K562 (cell line): ENCODE results near the gene WDR70. TPM values are rescaled to one million over a fixed set of nuclear protein-coding genes. Genes with fewer than 3 reads are reported as not detected.

Source experiments
- ATAC-seq: fragments of 200-7000 bp; cut with Tn5 transposase; 3 replicates; pipeline ENCODE4 v1.9.1; 2020; ENCODE audit warnings: moderate library complexity
- BruUV-seq: library from RNA; stranded (reverse); fragments of 400-500 nt; replicated peaks from 2 replicates; lab custom pipeline; 2021; lab: Mats Ljungman, UMichigan
- CTCF ChIA-PET: fragments of 300-600 bp; formaldehyde crosslinking; extraction: SDS; loops from one replicate; lab custom pipeline; 2021; ENCODE audit warnings: low intra/inter-chr PET ratio; lab: Yijun Ruan, JAX
- POLR2A ChIA-PET: fragments of 300-600, 350-650 bp; sonication (Branson Sonifier 250); formaldehyde crosslinking; extraction: SDS; loops from one replicate; lab custom pipeline; 2021; ENCODE audit warnings: antibody characterized with exemption, inconsistent platforms; lab: Yijun Ruan, JAX
- DNase-seq, 4 experiments: peaks; one replicate each; pipeline versions ENCODE4 v3.0.0 to v3.0.0-alpha.2; 2011 to 2018; ENCODE audit warnings: low spot score in 3 of 4, mixed read lengths in 3 of 4; ENCODE audit errors: extremely low read depth in 1 of 4
- FAIRE-seq: peaks from 2 replicates; lab custom pipeline; 2011; peaks lifted over from hg19 to GRCh38; lab: Jason Lieb, UNC
- H2AFZ ChIP-seq: 2 replicates; pipeline ENCODE4 v1.6.0; 2011; ENCODE audit warnings: low read depth, low read length, control low read depth, inconsistent platforms
- H3K27ac ChIP-seq: fragments of 200-600 bp; 3 replicates; pipeline ENCODE4 v1.8.0; 2011; ENCODE audit warnings: low read depth, mild to moderate bottlenecking, control low read depth, inconsistent platforms, low read length, moderate library complexity, mixed read lengths; ENCODE audit errors: extremely low read depth
- H3K27me3 ChIP-seq, 2 experiments: fragments of 300-600 bp in 1 of 2; 2 replicates in 1 of 2; 3 replicates in 1 of 2; pipeline versions ENCODE4 v1.6.0 to v1.8.0; 2011; ENCODE audit warnings: inconsistent platforms in 2 of 2, low read length in 2 of 2, mild to moderate bottlenecking in 1 of 2, mixed read lengths in 1 of 2, moderate library complexity in 1 of 2; ENCODE audit not compliant: control insufficient read depth in 2 of 2, insufficient read depth in 2 of 2
- H3K36me3 ChIP-seq: fragments of 300-600 bp; 3 replicates; pipeline ENCODE4 v1.8.0; 2011; ENCODE audit warnings: mild to moderate bottlenecking, low read length, inconsistent platforms; ENCODE audit not compliant: control insufficient read depth, insufficient read depth
- H3K4me1 ChIP-seq, 2 experiments: fragments of 200-600 bp in 1 of 2; replicated peaks in 1 of 2; 2 replicates in 1 of 2; 3 replicates in 1 of 2; pipeline versions ENCODE4 v1.5.1 to v1.8.0; 2011; ENCODE audit warnings: inconsistent platforms in 2 of 2, low read length in 2 of 2, mild to moderate bottlenecking in 1 of 2, mixed read lengths in 1 of 2, moderate library complexity in 1 of 2; ENCODE audit not compliant: control insufficient read depth in 2 of 2, insufficient read depth in 2 of 2
- H3K4me2 ChIP-seq: 2 replicates; pipeline ENCODE4 v1.6.1; 2011; ENCODE audit warnings: low read length, control low read depth, inconsistent platforms, mixed read lengths; ENCODE audit not compliant: insufficient read depth
- H3K4me3 ChIP-seq: fragments of 200-600 bp; sonication (generic), shearing (Covaris generic); 2 replicates; pipeline ENCODE4 v1.5.1; 2016; ENCODE audit warnings: control low read depth, inconsistent platforms
- H3K79me2 ChIP-seq: fragments of 200-600 bp; 3 replicates; pipeline ENCODE4 v1.8.0; 2011; ENCODE audit warnings: low read length, inconsistent platforms; ENCODE audit not compliant: control insufficient read depth, insufficient read depth
- H3K9ac ChIP-seq, 2 experiments: 2 replicates each; pipeline versions ENCODE4 v1.6.0 to v1.6.1; 2011; ENCODE audit warnings: low read depth in 2 of 2, low read length in 2 of 2, control low read depth in 1 of 2, inconsistent platforms in 1 of 2, mild to moderate bottlenecking in 1 of 2, mixed read lengths in 1 of 2; ENCODE audit not compliant: insufficient read depth in 1 of 2
- H3K9me1 ChIP-seq: one replicate; pipeline ENCODE4 v1.6.0; 2011; ENCODE audit warnings: inconsistent platforms, mild to moderate bottlenecking, low read length, moderate library complexity; ENCODE audit not compliant: control insufficient read depth, insufficient read depth
- H3K9me3 ChIP-seq: replicated peaks from 2 replicates; pipeline ENCODE4 v1.5.1; 2011; ENCODE audit warnings: low read depth, low read length, inconsistent platforms; ENCODE audit not compliant: control insufficient read depth, insufficient read depth
- H4K20me1 ChIP-seq: replicated peaks from 2 replicates; pipeline ENCODE4 v1.6.1; 2011; ENCODE audit warnings: low read length, inconsistent platforms, mixed read lengths; ENCODE audit not compliant: control insufficient read depth, insufficient read depth
- BHLHE40 ChIP-seq: IDR thresholded peaks from 2 replicates; pipeline ENCODE4 v1.6.1; 2011; ENCODE audit warnings: low read length, improper control_type of control experiment
- CEBPG ChIP-seq, 3 experiments: fragments of 200-800 bp in 1 of 3; sonication (Bioruptor generic) in 1 of 3; sonication (generic) in 1 of 3; formaldehyde crosslinking in 1 of 3; IDR thresholded peaks in 2 of 3; conservative IDR thresholded peaks in 1 of 3; 2 replicates each; pipeline versions ENCODE4 v1.6.1 to v1.8.0; 2016 to 2022; ENCODE audit warnings: missing compliant biosample characterization in 2 of 3, missing genetic modification characterization in 2 of 3, mild to moderate bottlenecking in 1 of 3, missing genetic modification reagents in 1 of 3
- MAFF ChIP-seq: IDR thresholded peaks from 2 replicates; pipeline ENCODE4 v1.6.1; 2012; ENCODE audit warnings: low read length, improper control_type of control experiment
- MBD2 ChIP-seq: sonication (generic); IDR thresholded peaks from 2 replicates; pipeline ENCODE4 v1.6.1; 2016; ENCODE audit warnings: low read depth, borderline replicate concordance
- NR2F6 ChIP-seq: fragments of 450-650 bp; formaldehyde crosslinking; IDR thresholded peaks from 2 replicates; pipeline ENCODE4 v1.4.0; 2020; ENCODE audit warnings: mild to moderate bottlenecking
- SRF ChIP-seq, 2 experiments: fragments of 250-450, 450-650 bp in 1 of 2; sonication (Bioruptor Pico) in 1 of 2; sonication (generic) in 1 of 2; formaldehyde crosslinking; IDR thresholded peaks; 2 replicates each; pipeline versions ENCODE4 v1.5.0 to v1.5.1; 2020 to 2022; ENCODE audit warnings: mild to moderate bottlenecking in 1 of 2, missing genetic modification reagents in 1 of 2
- WGBS: fragments of 100-300 bp; shearing (Covaris generic); methylation state at CpG from one replicate; pipeline ENCODE4 v1.1.6; 2016; ENCODE audit warnings: low coverage, mixed read lengths; ENCODE audit not compliant: insufficient coverage; ENCODE audit errors: missing lambda C conversion rate; 5-methylcytosine and 5-hydroxymethylcytosine counted together
- in situ Hi-C: fragments of 300-500 bp; cut with MboI; formaldehyde crosslinking; loops from 4 replicates; pipeline ENCODE4 v1.15.0; 2018; ENCODE audit warnings: inconsistent platforms, mixed read lengths
- intact Hi-C: fragments of 100-400 bp; cut with micrococcal nuclease; formaldehyde crosslinking; loops from 2 replicates; pipeline ENCODE4 v1.14.2; 2022
- polyA plus RNA-seq, 8 experiments: library from polyadenylated mRNA; depleted of rRNA in 4 of 8; stranded (reverse) in 5 of 8; unstranded in 3 of 8; fragments of >200 nt; fragmentation: Nextera tagmentation in 2 of 8; fragmentation: Illumina TruSeq in 1 of 8; extraction: Ambion mirVana in 2 of 8; extraction: Trizol in 1 of 8; gene quantifications; 2 replicates each; pipeline versions ENCODE4 v1.2.1 to v1.2.3, GENCODE V29; 2011 to 2014; ENCODE audit warnings: inconsistent platforms in 1 of 8, missing spikeins in 1 of 8
- total RNA-seq, 7 experiments: library from RNA; depleted of rRNA in 6 of 7; stranded (reverse); fragments of >200 nt in 6 of 7; fragmentation: Illumina TruSeq in 2 of 7; extraction: Trizol in 2 of 7; gene quantifications; 2 replicates each; pipeline versions ENCODE4 v1.2.1 to v1.2.3, GENCODE V29; 2011 to 2021; ENCODE audit warnings: low replicate concordance in 1 of 7
- TF ChIP-seq, protein P1 (sequence below), 2 experiments: IDR thresholded peaks; 2 replicates each; pipeline ENCODE4 v1.6.1; 2012; ENCODE audit warnings: improper control_type of control experiment in 2 of 2, low read depth in 2 of 2, low read length in 2 of 2, borderline replicate concordance in 1 of 2
- TF ChIP-seq, protein P2 (sequence below): IDR thresholded peaks from 2 replicates; pipeline ENCODE4 v1.6.1; 2016; ENCODE audit warnings: missing genetic modification characterization, missing compliant biosample characterization
- TF ChIP-seq, protein P3 (sequence below), 2 experiments: fragments of 200-800 bp in 1 of 2; sonication (Bioruptor generic) in 1 of 2; sonication (generic) in 1 of 2; formaldehyde crosslinking in 1 of 2; IDR thresholded peaks in 1 of 2; conservative IDR thresholded peaks in 1 of 2; 2 replicates each; pipeline versions ENCODE4 v1.5.0 to v1.6.1; 2016 to 2020; ENCODE audit warnings: missing compliant biosample characterization in 1 of 2, missing genetic modification characterization in 1 of 2, missing genetic modification reagents in 1 of 2
- TF ChIP-seq, protein P4 (sequence below): fragments of 150-350 bp; conservative IDR thresholded peaks from 2 replicates; pipeline ENCODE4 v1.6.1; 2014; ENCODE audit warnings: low read length

Gene WDR70
- total and polyA plus RNA-seq, 9 of the 15 experiments (the other 6 are each of a cell fraction or from before 2014, with no cell fraction given) = 16.8 to 46.6 (median 38.8) TPM

DNA sequence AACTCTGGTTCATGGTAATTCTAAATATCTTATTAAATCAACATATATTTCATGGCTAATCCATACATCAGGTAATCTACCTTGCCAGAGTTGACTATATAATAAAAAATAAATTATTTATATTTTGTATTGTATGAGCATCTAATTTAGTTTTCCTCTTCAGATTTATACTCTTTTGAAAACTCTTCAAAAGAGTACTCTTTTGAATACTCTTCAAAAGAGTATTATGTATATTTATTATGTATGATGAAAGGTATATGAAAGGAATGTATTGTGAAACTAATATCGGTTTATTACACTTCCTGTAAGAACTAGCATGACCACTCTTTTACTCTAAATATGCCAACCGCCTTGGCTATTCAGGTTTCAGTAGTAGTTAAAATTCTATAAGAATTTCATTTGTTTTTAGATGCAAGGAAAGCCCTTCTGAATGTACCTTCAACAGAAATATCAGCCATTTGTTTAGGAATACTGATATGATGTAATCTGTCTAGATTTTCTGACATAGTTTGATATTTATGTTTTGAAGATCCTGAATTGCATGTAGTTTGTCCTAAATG, 178.7 kb downstream of the WDR70 start:
- ATAC-seq (no peak), DNase-seq (no peak), FAIRE-seq (no peak)
- BruUV-seq = no TSS peak
- Histone ChIP-seq H3K79me2 (peaks cover 7% of the 10 kb centered on the region; the same call in 1 of the 3 replicates), H3K9me1 (no peaks in the 10 kb centered on the region), H3K4me2 (no peak overlapping the region), H3K4me3 (no peak overlapping the region), H3K9me3 (peaks cover 10% of the 10 kb centered on the region), H3K9ac (no peak overlapping the region), H3K36me3 (no peaks in the 10 kb centered on the region), H4K20me1 (no peaks in the 10 kb centered on the region), H2AFZ (no peak overlapping the region), H3K4me1 (peaks cover 4 to 10% of the 10 kb centered on the region in 2 experiments; a peak in 4 of 5 replicates), H3K27ac (no peak overlapping the region), H3K27me3 (no peaks in the 10 kb centered on the region)
- in situ Hi-C loops = no loop called here
- intact Hi-C loops = no loop called here
- ChIA-PET CTCF (no interaction called here), POLR2A (interaction anchor here (0.7 kb wide), 1 partner anchor 1735 kb away, joined by 4 read pairs; no protein-coding TSS in a partner anchor)
- 82% methylated on average over 2 of the region's 2 CpGs for WGBS
- TF ChIP-seq, protein P1, sequence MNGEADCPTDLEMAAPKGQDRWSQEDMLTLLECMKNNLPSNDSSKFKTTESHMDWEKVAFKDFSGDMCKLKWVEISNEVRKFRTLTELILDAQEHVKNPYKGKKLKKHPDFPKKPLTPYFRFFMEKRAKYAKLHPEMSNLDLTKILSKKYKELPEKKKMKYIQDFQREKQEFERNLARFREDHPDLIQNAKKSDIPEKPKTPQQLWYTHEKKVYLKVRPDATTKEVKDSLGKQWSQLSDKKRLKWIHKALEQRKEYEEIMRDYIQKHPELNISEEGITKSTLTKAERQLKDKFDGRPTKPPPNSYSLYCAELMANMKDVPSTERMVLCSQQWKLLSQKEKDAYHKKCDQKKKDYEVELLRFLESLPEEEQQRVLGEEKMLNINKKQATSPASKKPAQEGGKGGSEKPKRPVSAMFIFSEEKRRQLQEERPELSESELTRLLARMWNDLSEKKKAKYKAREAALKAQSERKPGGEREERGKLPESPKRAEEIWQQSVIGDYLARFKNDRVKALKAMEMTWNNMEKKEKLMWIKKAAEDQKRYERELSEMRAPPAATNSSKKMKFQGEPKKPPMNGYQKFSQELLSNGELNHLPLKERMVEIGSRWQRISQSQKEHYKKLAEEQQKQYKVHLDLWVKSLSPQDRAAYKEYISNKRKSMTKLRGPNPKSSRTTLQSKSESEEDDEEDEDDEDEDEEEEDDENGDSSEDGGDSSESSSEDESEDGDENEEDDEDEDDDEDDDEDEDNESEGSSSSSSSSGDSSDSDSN (IDR thresholded peaks at IDR 0.05; ENCODE audit: borderline replicate concordance in 1 of 2, low read depth in 2 of 2, low read length in 2 of 2) = no peak
- no peak for TF ChIP-seq SRF (CRISPR knock-in tag; IDR thresholded peaks at IDR 0.05)
- no peak for TF ChIP-seq MBD2
- TF ChIP-seq, protein P2, sequence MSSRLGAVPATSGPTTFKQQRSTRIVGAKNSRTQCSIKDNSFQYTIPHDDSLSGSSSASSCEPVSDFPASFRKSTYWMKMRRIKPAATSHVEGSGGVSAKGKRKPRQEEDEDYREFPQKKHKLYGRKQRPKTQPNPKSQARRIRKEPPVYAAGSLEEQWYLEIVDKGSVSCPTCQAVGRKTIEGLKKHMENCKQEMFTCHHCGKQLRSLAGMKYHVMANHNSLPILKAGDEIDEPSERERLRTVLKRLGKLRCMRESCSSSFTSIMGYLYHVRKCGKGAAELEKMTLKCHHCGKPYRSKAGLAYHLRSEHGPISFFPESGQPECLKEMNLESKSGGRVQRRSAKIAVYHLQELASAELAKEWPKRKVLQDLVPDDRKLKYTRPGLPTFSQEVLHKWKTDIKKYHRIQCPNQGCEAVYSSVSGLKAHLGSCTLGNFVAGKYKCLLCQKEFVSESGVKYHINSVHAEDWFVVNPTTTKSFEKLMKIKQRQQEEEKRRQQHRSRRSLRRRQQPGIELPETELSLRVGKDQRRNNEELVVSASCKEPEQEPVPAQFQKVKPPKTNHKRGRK (tag) = no peak
- no peak for TF ChIP-seq BHLHE40
- TF ChIP-seq, protein P3, sequence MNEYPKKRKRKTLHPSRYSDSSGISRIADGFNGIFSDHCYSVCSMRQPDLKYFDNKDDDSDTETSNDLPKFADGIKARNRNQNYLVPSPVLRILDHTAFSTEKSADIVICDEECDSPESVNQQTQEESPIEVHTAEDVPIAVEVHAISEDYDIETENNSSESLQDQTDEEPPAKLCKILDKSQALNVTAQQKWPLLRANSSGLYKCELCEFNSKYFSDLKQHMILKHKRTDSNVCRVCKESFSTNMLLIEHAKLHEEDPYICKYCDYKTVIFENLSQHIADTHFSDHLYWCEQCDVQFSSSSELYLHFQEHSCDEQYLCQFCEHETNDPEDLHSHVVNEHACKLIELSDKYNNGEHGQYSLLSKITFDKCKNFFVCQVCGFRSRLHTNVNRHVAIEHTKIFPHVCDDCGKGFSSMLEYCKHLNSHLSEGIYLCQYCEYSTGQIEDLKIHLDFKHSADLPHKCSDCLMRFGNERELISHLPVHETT (CRISPR knock-in tag; conservative IDR thresholded peaks at IDR 0.05 in 1 of 2, IDR thresholded peaks at IDR 0.05 in 1 of 2) = 0 out of 4 replicates have a peak, but pooled peaks of 1 of the 2 experiments have one; percentile 19
- no peak for TF ChIP-seq CEBPG (CRISPR knock-in tag; IDR thresholded peaks at IDR 0.05)
- peak in 1 of 2 experiments; percentile 11; a peak in 1 of 4 replicates for TF ChIP-seq CEBPG (tag; conservative IDR thresholded peaks at IDR 0.05 in 1 of 2, IDR thresholded peaks at IDR 0.05 in 1 of 2)
- no peak for TF ChIP-seq MAFF
- TF ChIP-seq, protein P4, sequence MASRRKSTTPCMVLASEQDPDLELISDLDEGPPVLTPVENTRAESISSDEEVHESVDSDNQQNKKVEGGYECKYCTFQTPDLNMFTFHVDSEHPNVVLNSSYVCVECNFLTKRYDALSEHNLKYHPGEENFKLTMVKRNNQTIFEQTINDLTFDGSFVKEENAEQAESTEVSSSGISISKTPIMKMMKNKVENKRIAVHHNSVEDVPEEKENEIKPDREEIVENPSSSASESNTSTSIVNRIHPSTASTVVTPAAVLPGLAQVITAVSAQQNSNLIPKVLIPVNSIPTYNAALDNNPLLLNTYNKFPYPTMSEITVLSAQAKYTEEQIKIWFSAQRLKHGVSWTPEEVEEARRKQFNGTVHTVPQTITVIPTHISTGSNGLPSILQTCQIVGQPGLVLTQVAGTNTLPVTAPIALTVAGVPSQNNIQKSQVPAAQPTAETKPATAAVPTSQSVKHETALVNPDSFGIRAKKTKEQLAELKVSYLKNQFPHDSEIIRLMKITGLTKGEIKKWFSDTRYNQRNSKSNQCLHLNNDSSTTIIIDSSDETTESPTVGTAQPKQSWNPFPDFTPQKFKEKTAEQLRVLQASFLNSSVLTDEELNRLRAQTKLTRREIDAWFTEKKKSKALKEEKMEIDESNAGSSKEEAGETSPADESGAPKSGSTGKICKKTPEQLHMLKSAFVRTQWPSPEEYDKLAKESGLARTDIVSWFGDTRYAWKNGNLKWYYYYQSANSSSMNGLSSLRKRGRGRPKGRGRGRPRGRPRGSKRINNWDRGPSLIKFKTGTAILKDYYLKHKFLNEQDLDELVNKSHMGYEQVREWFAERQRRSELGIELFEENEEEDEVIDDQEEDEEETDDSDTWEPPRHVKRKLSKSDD = no peak
- TF ChIP-seq NR2F6 (CRISPR knock-in tag) = no peak
